ENCODE measurements around the gene PDLIM1. TPM values are rescaled to one million over a fixed set of nuclear protein-coding genes. Genes with fewer than 3 reads are reported as not detected.

Gene PDLIM1
- total RNA-seq, 6 experiments from 2014 or later: 63.9 to 105 (median 82.1) TPM

DNA sequence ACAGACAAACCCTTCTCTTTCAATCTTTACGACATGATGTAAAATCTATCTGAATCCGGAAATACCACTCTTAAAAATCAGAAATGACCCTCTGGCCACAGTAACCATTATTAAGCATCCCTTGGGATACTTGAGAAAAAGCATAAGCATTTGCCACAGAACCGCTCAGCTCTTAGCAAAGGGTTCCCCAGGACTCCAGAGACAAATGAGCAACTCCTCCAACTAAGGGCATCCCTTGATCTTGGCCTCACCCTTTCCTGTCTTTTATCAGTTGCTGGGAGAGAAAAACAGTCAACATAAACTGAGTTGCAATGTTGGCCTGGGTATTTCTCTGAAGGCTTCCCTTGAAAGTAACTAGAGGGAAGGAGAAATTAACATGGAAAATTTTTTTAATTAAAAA is 3.5 kb downstream of the PDLIM1 start:
- TF ChIP-seq, protein P1, sequence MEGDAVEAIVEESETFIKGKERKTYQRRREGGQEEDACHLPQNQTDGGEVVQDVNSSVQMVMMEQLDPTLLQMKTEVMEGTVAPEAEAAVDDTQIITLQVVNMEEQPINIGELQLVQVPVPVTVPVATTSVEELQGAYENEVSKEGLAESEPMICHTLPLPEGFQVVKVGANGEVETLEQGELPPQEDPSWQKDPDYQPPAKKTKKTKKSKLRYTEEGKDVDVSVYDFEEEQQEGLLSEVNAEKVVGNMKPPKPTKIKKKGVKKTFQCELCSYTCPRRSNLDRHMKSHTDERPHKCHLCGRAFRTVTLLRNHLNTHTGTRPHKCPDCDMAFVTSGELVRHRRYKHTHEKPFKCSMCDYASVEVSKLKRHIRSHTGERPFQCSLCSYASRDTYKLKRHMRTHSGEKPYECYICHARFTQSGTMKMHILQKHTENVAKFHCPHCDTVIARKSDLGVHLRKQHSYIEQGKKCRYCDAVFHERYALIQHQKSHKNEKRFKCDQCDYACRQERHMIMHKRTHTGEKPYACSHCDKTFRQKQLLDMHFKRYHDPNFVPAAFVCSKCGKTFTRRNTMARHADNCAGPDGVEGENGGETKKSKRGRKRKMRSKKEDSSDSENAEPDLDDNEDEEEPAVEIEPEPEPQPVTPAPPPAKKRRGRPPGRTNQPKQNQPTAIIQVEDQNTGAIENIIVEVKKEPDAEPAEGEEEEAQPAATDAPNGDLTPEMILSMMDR (IDR thresholded peaks at IDR 0.05): no peak
- TF ChIP-seq POLR2A (IDR thresholded peaks at IDR 0.05): no peak
- ATAC-seq: no peak
- Histone ChIP-seq H3K4me1 (peaks cover 0 to 34% (median 11%) of the 10 kb centered on the region in 4 donors), H3K27ac (peak overlapping the region in 1 of 3 donors; percentile 40), H3K36me3 (no peaks in the 10 kb centered on the region), H3K27me3 (no peaks in the 10 kb centered on the region), H3K4me3 (no peak overlapping the region), H3K9me3 (no peaks in the 10 kb centered on the region)
- 58% methylated on average over 3 of the region's 3 CpGs for WGBS (ENCODE audit: insufficient coverage, low coverage, low lambda C conversion rate, missing lambda C conversion rate)
- intact Hi-C loops (cut with DNase I): no loop called here
- no peak for DNase-seq

DNA sequence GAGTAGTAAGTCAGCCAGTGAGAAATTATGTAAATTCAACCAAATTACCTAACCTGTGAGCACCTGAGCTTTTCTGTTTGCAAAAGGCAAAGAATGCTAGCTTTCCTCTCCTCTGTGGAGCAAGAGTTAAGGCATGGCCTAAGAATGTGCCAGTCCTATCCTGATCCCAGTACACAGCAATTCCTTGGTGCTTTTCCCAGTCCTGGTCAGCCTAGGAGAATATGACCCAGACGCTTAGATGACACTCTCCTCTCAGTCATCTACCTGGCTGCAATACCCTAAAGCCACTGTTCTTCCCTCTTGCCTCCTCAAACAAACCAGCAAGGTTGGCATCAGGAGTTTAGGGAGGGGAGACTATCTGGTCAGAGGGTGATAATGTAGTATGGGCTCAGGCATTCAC is 4.1 kb downstream of the PDLIM1 start:
- Histone ChIP-seq H3K4me3 (no peak overlapping the region), H3K27me3 (no peaks in the 10 kb centered on the region), H3K27ac (peak overlapping the region in 2 of 3 donors; percentile 17 to 40), H3K9me3 (no peaks in the 10 kb centered on the region), H3K36me3 (no peaks in the 10 kb centered on the region), H3K4me1 (peaks cover 0 to 34% (median 13%) of the 10 kb centered on the region in 4 donors)
- DNase-seq (no peak), ATAC-seq (peak in 2 of 4 donors; percentile 5 to 7)
- intact Hi-C loops (cut with DNase I): no loop called here
- TF ChIP-seq POLR2A (IDR thresholded peaks at IDR 0.05): no peak
- TF ChIP-seq, protein P1 (IDR thresholded peaks at IDR 0.05): no peak
- WGBS (ENCODE audit: insufficient coverage, low coverage, low lambda C conversion rate, missing lambda C conversion rate): 20% methylated on average over 1 of the region's 1 CpG

DNA sequence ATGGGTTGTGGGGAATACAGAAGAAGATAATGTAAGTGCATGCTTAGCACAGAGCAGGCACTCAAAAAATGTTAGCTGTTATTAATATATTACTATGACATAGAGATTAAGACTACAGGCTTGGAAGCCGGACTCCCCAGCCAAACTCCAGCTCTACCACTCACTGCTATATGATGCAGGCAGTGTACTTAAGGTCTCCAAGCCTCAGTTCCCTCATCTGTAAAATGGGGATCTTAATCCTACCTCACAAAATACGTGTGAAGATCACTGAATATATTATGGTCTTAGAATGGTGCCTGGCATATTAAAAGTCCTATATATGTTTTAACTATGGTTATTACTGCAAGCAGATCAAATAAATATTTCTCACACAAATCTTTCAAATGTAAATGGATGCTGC is 5.2 kb downstream of the PDLIM1 start:
- Histone ChIP-seq H3K27me3 (no peaks in the 10 kb centered on the region), H3K4me1 (peaks cover 0 to 44% (median 18%) of the 10 kb centered on the region in 4 donors), H3K9me3 (no peaks in the 10 kb centered on the region), H3K27ac (no peak overlapping the region), H3K36me3 (no peaks in the 10 kb centered on the region), H3K4me3 (no peak overlapping the region)
- no peak for TF ChIP-seq POLR2A (IDR thresholded peaks at IDR 0.05)
- TF ChIP-seq, protein P1 (IDR thresholded peaks at IDR 0.05): no peak
- intact Hi-C loops (cut with DNase I): no loop called here
- DNase-seq (no peak), ATAC-seq (no peak)
- 67% methylated on average over 1 of the region's 2 CpGs for WGBS (ENCODE audit: insufficient coverage, low coverage, low lambda C conversion rate, missing lambda C conversion rate)

DNA sequence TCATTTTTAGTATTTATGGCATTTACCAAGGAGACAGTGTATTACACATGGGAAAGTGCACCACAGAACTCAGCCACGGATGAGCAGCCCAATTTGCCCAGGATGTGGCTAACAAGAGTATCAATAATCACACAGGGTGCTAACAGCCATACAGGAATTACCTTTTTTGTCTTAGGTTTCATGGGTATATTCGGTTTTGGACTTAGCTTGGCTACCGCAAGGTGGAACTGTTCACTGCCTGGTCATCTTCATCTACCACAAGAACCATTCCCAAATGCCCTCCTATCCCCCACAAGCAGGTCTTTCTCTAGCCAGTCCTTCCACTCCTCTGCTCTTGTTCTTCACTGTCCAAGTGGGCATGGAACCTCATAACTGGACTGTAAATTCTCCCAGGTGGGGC is 6.0 kb downstream of the PDLIM1 start:
- intact Hi-C loops (cut with DNase I): no loop called here
- H3K27ac ChIP-seq: no peak overlapping the region
- no peaks in the 10 kb centered on the region for H3K9me3 ChIP-seq
- no peak overlapping the region for H3K4me3 ChIP-seq
- no peaks in the 10 kb centered on the region for H3K36me3 ChIP-seq
- H3K27me3 ChIP-seq: no peaks in the 10 kb centered on the region
- ATAC-seq (no peak), DNase-seq (no peak)
- peaks cover 0 to 49% (median 22%) of the 10 kb centered on the region in 4 donors for H3K4me1 ChIP-seq
- TF ChIP-seq POLR2A (IDR thresholded peaks at IDR 0.05): no peak
- TF ChIP-seq, protein P1 (IDR thresholded peaks at IDR 0.05): no peak
- WGBS (ENCODE audit: insufficient coverage, low coverage, low lambda C conversion rate, missing lambda C conversion rate): 86% methylated on average over 3 of the region's 3 CpGs

DNA sequence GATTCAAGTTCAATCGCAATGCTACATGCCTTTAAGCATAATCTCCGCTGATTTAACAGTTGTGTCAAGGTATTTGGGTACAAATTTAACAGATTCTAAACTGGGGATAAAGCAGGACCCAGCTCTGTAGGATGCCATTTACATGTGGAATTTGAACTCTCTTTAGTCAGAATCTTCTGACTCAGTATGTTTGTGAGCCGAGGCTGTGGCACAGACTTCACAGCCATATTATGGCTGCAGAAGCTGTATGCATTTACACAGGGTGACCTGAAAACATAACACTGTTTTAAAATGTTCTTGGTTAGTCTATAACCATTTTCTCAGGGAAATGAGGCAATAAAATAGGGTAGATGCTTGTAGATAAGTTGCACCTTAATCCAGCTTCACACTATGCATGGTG is 8.7 kb downstream of the PDLIM1 start:
- 66% methylated on average over 3 of the region's 3 CpGs for WGBS (ENCODE audit: insufficient coverage, low coverage, low lambda C conversion rate, missing lambda C conversion rate)

More for the DNA sequence above, 8.7 kb downstream of the PDLIM1 start:
- ATAC-seq (peak in 1 of 4 donors; percentile 18), DNase-seq (no peak)
- Histone ChIP-seq H3K36me3 (no peaks in the 10 kb centered on the region), H3K27ac (peak overlapping the region in 2 of 3 donors; percentile 60 to 85), H3K27me3 (no peaks in the 10 kb centered on the region), H3K4me3 (no peak overlapping the region), H3K4me1 (peaks cover 0 to 50% (median 17%) of the 10 kb centered on the region in 4 donors), H3K9me3 (no peaks in the 10 kb centered on the region)
- TF ChIP-seq POLR2A (IDR thresholded peaks at IDR 0.05): no peak
- TF ChIP-seq, protein P1 (IDR thresholded peaks at IDR 0.05): no peak
- intact Hi-C loops (cut with DNase I): no loop called here
